Measurements from ENCODE around the gene EGFR.

Gene EGFR

GRCh38 chr7:55189878-55190436, 171.1 kb downstream of the EGFR start:
- no peak for DNase-seq (ENCODE audit: low read depth in 3 of 3)

GRCh38 chr7:55190511-55191160, 171.8 kb downstream of the EGFR start:
- no peak for DNase-seq (ENCODE audit: low read depth in 3 of 3)

GRCh38 chr7:55191161-55191925, 172.5 kb downstream of the EGFR start:
- DNase-seq (ENCODE audit: low read depth in 3 of 3), result no peak

- DNase-seq (ENCODE audit: low read depth in 3 of 3), result no peak
Observed at GRCh38 chr7:55191926-55192692, 173.3 kb downstream of the EGFR start.

- DNase-seq (ENCODE audit: low read depth in 3 of 3), result no peak
Observed at GRCh38 chr7:55192723-55193122, 173.9 kb downstream of the EGFR start.

- DNase-seq (ENCODE audit: low read depth in 3 of 3), result no peak
Observed at GRCh38 chr7:55193245-55193644, 174.4 kb downstream of the EGFR start.

- DNase-seq (ENCODE audit: low read depth in 3 of 3), result no peak
Observed at GRCh38 chr7:55194522-55194921, 175.7 kb downstream of the EGFR start.

- DNase-seq (ENCODE audit: low read depth in 3 of 3), result no peak
Observed at GRCh38 chr7:55198634-55199392, 180.0 kb downstream of the EGFR start.

- no peak for DNase-seq (ENCODE audit: low read depth in 3 of 3)
Observed at GRCh38 chr7:55199418-55199817, 180.6 kb downstream of the EGFR start.

GRCh38 chr7:55200441-55200840, 181.6 kb downstream of the EGFR start:
- no peak for DNase-seq (ENCODE audit: low read depth in 3 of 3)

- DNase-seq (ENCODE audit: low read depth in 3 of 3), result no peak
Observed at GRCh38 chr7:55202150-55202913, 183.5 kb downstream of the EGFR start.

- no peak for DNase-seq (ENCODE audit: low read depth in 3 of 3)
Observed at GRCh38 chr7:55203300-55203699, 184.5 kb downstream of the EGFR start.

GRCh38 chr7:55205124-55205955, 186.5 kb downstream of the EGFR start:
- DNase-seq (ENCODE audit: low read depth in 3 of 3), result no peak

- DNase-seq (ENCODE audit: low read depth in 3 of 3), result no peak
Observed at GRCh38 chr7:55206235-55207029, 187.6 kb downstream of the EGFR start.

- DNase-seq (ENCODE audit: low read depth in 3 of 3), result no peak
Observed at GRCh38 chr7:55207436-55208125, 188.8 kb downstream of the EGFR start.

GRCh38 chr7:55209366-55209765, 190.5 kb downstream of the EGFR start:
- DNase-seq (ENCODE audit: low read depth in 3 of 3), result no peak

- no peak for DNase-seq (ENCODE audit: low read depth in 3 of 3)
Observed at GRCh38 chr7:55210176-55210575, 191.4 kb downstream of the EGFR start.

- DNase-seq (ENCODE audit: low read depth in 3 of 3), result no peak
Observed at GRCh38 chr7:55210716-55211115, 191.9 kb downstream of the EGFR start.

GRCh38 chr7:55211726-55212125, 192.9 kb downstream of the EGFR start:
- DNase-seq (ENCODE audit: low read depth in 3 of 3), result no peak

All from stimulated activated CD4-positive, alpha-beta T cell treated with anti-CD3 and anti-CD28 coated beads, TNF-alpha, amount 100 ng/mL, for 24 hours (primary cell).